Kidney capillary endothelial cell (primary cell): ENCODE data around the gene CALN1.
"Not testable (repeated sequence)": the region's sequence is repeated elsewhere in the genome, so short reads cannot be mapped to it uniquely, and the experiment has no call there.

Experiments
- DNase-seq: peaks from one replicate; pipeline ENCODE4 v3.0.0-alpha.2; 2018; ENCODE audit warnings: low spot score

Gene CALN1

DNA sequence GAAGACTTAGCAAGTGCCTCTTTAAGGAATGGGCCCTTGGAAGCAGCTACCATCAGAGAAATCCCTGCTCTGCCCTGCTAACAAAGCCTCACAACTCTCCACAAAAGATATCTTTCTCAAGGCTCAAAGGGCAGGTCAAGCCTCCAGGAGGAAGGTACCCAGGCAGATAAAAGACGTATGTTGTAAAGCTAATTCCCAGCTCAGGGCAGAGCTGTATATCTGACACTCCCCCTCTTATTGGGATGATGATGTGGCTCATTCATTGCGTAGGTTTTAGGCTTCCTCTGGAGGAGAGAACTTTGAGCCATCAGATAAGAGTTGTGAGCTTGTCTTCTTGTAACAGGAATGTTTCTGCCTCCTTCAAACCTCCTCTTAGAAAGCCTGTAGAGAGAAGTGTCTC is 145.4 kb downstream of the CALN1 start:
- DNase-seq, result no peak

DNA sequence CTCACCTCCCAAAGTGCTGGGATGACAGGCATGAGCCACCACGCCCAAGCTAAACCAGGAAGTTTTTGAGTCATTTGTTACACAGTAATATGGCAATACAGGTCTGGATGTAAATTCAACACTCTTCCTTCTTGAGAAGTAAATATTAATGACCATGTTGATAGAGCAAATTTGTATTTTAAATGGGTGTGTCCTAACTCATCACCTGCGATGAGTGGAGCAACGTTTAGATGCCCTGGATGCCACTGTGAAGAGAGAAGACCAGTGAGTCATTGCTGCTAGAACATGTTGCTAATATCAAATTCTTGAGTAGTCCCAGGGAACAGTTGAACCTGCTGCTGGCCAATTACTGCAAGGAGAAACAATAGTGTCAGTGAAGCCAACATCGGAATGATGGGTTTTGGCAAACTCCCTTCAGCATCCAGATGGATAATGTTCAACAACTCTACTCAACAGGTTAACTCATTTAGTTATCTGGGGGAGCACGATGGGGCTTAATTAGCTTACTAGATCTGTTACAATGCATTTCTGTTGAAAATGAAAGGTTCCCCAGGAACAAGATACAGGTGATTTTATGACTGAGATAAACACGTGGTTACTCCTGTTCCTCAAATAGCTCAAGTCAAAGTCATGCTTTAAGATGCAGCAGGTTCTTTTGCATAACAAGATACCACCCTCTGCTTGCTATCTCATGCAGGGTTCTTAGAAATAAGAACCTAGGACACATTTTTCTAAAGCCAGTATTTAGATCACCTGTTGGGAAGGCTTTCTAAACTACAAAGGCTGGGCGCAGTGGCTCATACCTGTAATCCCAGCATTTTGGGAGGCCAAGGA is 146.8 kb downstream of the CALN1 start:
- DNase-seq, result no peak

DNA sequence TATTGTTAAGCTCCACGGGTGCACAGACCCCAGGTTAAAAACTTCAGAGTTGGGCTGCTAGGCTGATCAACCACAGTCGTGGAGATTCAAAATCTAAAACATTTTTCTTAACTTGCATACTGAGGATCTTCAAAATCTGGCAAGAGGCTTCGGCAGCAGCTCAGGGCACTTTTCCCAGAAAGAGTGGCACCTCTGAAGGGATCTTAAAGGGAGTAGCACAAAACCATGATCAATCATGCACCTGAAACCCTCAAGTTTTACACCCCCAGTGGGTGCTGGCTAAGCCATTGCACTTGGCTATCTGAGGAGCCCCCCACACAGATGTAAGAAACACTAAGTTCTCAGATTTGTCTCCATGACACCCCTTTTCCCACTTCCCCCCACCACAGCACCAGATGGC is 151.7 kb downstream of the CALN1 start:
- DNase-seq, result no peak

DNA sequence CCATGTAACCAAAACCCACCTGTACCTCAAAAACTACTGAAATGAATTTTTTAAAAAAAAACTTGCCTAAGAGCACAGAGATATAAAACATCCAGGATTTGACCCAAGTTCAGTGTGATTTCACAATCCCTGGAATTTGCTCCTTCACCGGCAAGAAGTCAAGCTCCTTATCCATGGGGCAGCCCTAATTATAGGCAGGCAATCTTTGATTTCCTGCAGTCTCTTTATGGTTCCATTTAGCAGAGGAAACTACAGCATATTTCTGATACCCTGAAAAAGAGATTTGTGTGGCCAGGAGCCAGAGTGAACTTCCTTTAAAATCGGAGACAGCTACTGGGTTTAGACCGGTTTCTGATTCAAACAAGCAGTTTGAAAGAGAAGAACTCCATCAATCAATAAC is 154.1 kb downstream of the CALN1 start:
- no peak for DNase-seq

DNA sequence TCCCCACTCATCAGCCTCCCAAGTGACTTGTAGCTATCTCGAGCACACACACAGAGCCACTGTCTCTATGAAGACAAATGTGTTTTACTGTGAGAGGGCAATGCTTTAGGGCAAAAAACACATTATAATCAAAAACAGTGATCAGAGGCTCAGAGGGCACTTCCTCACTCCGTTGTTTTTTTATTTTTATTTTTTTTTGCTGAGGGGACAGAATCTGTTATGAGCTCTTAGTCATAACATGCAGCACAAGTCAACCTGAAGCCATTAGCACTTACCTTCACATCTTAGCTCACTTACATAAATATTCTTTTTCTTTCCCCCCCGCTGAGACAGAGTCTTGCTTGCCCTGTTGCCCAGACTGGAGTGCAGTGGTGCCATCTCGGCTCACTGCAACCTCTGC is 157.7 kb downstream of the CALN1 start:
- DNase-seq, result no peak

DNA sequence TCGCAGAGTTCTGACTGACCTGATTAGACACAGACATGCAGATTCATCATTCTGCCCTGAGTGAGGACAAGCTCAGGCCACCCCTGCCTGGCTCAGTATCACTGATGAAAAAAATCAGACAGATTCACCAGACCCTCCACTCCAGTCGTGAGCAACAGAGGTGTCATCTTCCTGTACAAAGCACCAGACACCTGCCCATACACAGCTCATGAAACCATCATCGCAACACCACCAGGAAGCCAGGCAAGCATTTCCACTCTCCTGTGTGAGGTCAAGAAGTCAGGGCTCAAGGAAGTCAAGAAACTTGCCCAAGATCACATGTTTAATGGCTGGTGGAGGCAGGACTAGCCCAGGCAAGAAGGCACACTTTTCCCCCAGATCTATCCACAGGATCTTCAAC is 163.0 kb downstream of the CALN1 start:
- DNase-seq, result no peak

DNA sequence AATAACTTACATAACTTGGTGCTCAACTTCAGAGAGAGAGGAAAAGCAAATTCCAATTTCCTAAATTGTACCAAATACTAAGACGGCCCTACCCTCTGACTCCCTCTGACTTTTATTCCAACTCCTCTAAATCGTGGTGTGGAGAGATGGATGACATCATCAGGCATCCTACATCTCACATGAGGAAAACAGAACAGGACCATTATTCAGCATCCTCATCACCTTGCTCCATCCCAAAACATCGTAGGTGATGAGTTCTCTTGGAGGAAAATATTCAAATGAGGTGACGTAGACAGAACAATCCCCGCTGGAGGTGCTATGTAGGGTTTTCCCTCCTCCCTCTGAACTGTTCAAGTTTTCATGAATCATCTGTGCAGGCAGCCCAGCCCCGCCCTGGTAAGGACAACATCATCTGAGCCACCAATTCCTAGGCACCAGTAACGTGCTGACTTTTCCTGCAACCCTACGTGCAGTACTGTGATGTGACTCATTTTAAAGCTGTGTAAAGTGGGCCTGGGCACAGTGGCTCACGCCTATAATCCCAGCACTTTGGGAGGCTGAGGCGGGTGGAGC is 167.2 kb downstream of the CALN1 start:
- no peak for DNase-seq

DNA sequence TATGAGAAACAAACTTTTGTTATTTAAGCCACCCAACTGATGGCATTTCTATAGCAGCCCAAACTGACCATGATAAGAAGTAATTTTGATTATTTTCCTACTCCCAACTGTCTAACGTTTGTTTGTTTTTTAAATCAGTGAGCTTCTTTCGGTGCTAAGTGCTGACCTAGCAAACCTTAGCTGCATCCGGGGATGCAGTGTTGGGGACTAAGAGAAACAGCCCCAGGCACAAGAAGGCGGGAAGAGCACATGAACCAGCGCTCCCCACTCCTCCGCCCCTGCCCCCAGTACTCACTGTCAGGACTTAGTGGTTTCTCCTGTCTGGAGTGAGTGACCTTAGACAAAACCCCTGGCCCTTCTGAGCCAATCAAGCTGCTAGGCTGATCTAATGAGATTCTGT is 168.8 kb downstream of the CALN1 start:
- no peak for DNase-seq

DNA sequence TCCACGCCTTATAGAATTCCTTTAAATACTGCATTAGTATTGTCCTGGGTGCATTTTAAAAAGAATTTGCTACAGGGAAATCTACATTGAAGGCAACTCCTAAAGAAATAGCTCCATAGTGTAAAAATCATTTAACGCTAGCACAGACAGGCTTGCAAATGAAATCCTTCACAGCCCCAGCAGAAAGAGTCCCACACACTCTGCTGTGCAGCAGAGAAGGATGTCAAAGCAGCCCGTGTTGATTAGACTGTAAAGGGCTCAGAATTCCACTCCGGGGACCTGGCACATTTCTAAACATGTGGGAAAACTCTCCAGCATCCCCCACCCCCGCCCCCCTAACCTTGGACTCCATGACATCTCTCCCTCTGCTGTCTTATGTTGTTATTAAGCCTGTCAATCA is 176.8 kb downstream of the CALN1 start:
- DNase-seq, result no peak

DNA sequence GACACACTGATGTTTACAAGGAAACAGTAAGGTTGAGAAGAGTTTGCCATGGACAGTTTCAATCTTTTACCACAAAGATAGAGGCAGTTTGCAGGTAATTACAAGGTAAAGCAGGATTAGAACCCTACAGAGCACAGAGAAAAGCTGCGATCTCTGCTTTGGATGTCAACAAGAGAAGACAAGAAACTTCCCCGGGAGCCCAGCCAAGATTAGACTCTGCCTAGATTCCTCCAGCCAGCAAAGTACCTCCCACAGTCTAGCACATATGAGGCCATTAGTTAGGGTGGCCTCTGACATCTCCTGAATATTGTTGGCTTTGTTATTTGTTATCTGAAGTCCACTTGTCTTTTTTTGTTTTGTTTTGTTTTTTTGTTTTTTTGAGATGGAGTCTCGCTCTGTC is 178.1 kb downstream of the CALN1 start:
- no peak for DNase-seq

DNA sequence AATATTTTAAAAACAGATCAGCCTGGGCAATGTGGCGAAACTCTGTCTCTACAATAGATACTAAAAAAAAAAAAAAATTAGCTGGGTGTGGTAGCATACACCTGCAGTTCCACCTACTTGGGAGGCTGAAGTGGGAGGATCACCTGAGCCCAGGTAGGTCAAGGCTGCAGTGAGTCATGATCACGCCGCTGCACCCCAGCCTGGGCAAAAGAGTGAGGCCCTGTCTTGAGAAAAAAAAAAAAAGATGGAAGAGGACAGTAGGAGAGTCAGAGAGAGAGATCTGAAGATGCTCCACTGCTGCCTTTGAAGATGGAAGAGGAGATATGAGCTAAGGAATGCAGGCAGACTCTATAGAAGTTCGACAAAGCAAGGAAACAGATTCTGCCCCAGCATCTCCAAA is 181.9 kb downstream of the CALN1 start:
- no peak for DNase-seq

DNA sequence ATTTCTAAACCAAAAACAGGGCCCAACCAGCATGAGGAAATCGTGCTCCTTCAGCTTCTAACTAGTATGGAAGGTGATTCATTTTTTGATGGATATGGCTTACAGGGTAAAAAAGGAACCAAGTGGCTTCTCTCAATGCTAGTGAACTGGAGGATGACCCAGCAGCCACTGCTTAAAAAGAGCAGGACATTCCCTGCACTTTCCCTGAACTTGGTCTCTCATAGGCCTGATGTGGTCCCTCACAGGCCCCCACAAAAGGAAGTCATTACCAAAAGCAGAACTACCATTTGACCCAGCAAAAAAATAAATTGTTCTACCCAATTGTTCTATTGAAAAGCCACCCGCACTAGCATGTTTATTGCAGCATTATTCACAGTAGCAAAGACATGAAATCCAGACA is 188.8 kb downstream of the CALN1 start:
- no peak for DNase-seq

DNA sequence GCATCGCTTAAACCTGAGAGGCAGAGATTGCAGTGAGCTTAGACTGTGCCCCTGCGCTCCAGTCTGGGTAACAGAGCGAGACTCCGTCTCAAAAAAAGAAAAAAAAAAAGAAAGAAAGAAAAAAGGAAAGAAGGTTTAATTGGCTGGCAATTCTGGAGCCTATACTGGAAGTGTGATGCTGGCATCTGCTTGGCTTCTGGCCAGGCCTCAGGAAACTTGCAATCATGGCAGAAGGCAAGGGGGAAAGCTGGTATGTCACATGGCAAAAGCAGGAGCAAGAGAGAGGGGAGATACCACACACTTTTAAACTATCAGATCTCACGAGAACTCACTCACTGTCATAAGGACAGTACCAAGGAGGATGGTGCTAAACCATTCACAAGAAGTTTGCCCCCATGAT is 190.0 kb downstream of the CALN1 start:
- DNase-seq, result no peak

DNA sequence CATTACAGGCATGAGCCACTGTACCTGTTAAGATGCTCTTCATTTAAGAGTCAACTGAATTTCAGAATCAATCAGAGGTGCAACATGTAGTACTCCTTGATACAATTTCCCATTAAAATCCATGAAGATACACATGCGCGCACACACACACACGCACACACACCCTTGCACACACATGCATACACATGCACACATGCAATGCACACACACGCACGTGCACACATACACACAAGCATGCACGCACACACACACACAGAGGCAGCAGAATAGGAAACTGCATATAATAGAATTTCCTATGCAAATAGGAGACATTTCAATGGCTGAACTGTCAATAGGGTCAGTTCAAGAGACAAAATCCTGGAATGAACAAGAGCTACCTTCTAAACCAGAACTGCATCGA is 192.6 kb downstream of the CALN1 start:
- DNase-seq, result no peak

DNA sequence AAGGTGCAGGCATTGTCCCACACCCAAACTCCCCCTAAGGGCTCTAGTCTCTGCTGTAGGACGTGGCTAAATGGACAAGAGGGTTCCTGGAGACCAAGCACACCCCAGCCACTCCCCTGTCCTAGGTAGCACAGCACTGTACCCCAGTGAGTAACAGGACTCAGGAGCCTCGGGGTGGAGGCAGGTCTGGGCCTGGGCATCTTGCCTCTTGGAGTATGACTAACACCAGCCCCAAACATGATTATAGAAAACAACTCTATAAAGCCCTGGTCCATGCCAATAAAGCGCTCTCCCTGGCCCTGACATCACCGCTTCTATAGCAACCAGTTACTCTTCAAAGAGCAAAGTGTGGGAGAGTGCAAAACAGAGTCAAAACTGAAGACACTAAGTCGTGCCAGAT is 195.0 kb downstream of the CALN1 start:
- no peak for DNase-seq

DNA sequence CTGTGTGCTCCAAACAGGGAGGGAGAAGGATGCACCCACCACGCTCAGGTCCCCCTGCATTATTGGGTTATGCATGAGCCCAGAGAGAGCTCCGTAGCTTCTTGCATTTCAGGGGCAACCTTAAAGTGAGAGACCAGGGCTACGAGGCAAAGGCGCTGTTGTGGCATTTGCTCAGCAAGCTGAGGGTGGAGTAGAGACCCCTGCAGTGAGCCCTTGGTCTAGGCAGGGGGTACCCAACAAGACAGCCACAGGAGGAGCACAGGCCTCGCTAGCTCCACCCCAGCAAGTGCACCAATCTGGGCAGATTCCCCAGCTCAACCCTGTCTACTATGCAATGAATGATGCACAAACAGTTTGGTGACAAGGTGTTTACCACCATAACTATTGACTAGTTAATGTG is 198.4 kb downstream of the CALN1 start:
- DNase-seq, result no peak

DNA sequence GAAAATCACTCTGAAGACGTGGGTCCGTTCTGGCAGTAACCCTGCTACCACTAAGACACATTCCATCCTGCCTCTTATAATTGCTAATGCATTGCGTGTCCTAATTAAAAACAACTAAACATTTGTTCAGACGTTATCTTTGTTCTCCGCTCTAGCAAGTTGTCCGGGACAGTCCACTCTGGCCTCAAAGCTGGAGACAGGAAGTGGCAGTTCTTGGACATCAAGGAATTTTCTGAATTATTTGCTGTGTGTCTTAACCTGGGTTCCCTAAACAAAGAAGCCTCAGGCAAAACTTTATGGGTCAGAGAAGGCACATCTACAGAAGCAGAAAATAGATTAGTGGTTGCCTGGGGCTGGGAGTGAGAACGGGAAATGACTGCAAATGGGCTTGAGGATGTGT is 199.1 kb downstream of the CALN1 start:
- no peak for DNase-seq

DNA sequence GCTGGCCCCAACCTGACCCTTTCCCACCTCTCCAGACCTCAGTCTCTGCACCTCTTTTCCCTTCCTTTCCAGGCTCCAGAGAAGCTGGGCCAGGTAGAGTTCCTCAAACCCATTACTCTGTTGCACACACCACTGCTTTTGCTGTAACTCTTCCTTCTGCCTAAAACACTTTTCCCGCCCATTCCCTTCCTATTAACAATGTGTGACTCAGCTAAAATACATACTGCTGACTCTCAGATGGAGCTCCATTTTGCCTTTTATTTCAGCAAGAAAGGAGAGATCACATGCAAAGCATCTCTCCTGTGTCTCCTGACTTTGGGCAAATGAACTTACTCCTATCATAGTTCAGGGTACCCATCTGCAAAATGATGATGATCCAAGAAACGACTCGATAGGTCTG is 201.0 kb downstream of the CALN1 start:
- no peak for DNase-seq

DNA sequence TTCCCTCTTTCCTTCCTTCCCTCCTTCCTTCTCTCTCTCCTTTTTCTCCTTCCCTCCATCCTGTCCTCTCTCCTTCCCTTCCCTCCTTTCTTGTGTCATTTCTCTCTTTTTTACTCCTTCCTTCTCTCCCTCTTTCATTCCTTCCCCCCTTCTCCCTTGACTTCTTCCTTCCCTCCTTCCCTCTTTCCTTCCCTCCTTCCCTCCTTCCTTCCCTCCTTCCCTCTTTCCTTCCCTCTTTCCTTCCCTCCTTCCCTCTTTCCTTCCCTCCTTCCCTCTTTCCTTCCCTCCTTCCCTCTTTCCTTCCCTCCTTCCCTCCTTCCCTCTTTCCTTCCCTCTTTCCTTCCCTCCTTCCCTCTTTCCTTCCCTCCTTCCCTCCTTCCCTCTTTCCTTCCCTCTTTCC is 203.1 kb downstream of the CALN1 start:
- DNase-seq, result not testable (repeated sequence)

DNA sequence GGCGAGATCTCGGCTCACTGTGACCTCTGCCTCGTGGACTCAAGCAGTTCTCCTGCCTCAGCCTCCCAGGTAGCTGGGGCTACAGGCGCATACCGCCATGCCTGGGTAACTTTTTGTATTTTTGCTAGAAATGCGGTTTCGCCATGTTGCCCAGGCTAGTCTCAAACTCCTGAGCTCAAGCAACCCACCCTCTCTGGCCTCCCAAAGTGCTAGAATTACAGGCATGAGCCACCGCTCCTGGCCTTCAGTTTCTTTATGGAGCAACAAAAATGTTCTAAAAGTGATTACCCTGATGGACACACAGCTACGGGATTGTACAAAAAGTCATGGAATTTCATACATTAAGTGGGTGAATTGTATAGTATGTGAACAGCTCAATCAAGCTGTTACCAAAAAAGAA is 216.0 kb downstream of the CALN1 start:
- no peak for DNase-seq

DNA sequence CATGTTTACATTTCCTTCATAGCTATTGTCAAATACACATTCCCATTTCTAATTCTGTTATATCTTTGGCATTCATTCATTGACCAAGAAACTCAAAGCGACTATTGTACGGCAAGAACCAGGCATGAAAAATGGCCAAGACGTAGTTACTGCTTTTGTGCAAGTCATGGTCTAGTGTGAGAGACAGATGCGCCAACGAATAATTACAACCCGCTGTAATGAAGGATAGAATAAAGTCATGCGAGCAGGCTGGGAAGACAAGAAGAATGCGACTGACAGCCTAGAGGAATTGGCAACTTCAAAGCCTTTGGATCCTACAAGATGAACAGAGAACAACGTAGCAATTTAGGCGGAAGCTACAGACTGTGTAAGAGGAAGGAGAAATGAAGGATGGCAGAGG is 221.2 kb downstream of the CALN1 start:
- no peak for DNase-seq

DNA sequence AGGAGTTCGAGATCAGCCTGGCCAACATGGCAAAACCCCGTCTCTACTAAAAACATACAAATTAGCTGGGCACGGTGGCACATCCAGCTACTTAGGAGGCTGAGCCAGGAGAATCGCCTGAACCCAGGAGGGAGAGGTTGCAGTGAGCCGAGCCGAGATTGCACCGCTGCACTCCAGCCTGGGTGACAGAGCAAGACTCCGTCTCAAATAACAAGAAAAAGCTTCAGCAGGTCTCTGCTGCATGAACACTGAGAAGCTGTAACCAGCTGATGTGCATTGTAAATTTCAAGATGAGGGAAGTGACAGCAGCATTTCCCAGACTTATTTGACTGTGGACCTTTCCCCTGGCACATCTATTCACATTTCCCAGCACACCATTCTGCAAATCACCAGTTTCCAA is 222.0 kb downstream of the CALN1 start:
- DNase-seq, result no peak

DNA sequence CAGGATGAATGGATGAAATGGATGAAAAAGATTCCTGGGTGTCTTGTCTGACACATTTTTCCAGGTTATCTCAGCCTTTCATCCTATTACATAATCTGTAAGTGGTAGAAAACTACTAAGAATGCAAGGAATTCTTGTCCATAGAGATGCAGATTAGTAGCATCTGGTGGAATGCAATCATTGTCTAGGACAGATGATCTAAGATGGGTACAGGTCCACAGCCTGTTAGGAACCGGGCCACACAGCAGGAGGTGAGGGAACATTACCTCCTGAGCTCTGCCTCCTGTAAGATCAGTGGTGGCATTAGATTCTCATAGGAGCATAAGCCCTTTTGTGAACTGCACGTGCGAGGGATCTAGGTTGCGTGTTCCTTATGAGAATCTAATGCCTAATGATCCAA is 225.0 kb downstream of the CALN1 start:
- DNase-seq, result no peak

DNA sequence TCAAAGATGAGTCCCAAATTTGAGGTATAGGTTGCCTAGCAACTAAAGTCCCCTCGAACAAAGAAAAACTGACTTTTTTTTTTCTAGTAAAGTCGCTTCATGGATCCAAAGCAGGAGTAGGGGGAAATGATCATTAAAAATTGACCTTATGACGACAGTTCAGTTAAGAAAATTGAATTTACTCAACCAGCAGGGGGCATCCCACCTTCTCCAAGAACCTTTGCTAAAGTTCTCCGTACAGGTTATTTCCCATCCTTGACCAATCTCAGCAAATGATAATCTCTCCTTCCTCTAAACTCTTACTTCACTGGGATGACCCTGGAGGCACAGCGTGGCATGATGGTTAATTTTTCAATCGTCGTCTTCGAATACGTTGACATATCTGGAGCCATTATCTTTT is 228.3 kb downstream of the CALN1 start:
- no peak for DNase-seq
